A673 (cell line): Measurements from ENCODE around the gene AMOTL1.

Source experiments
- EZH2 ChIP-seq: fragments of 200-600 bp; sonication (generic); IDR thresholded peaks from 2 replicates; pipeline ENCODE4 v1.6.1; 2017; ENCODE audit warnings: borderline replicate concordance, low read depth, mild to moderate bottlenecking, mixed read lengths, antibody characterized with exemption, low read length; ENCODE audit not compliant: poor library complexity, severe bottlenecking
- TF ChIP-seq, protein P1 (sequence below): fragments of 300-800, 200-600 bp; sonication (generic); conservative IDR thresholded peaks from 2 replicates; pipeline ENCODE4 v1.5.1; 2017; ENCODE audit warnings: low read depth, mild to moderate bottlenecking, antibody characterized with exemption, low read length, moderate library complexity, mixed read lengths

DNA sequence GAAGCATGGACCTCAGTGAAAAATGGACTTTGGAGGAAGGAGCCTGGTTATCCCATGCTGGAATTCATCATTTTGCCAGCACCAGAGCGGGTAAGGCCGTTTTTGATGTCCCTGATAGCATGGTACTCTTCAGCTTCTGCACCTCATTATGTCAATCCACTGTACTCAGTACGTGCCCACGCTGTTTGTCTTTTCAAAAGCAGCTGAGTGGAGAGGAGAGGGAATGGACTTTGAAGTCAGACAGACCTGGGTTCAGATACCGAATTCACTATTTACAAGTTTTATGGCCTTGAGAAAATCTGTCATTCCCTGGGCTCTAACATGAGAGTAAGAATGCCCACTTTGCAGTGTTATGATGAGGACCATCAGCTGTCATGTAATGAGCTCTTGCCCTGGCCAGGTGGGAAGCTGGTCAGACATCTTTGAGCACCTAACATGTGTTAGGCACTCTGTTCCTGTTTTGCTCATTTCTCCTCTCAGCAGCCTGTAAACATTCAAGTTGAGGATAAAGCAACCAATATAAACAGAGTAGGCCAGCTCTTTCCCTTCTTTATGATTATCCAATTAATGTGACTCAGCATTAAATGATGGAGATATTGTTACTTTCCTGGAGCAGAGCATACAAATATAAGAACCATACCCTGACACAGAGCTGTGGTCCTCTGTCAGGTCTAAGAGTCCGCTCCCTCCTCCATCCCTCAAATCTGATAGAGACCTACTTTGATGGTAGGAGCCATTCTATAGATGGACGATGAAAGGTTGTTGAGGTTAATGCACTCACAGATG lies 39.0 kb upstream of the AMOTL1 start:
- TF ChIP-seq, protein P1, sequence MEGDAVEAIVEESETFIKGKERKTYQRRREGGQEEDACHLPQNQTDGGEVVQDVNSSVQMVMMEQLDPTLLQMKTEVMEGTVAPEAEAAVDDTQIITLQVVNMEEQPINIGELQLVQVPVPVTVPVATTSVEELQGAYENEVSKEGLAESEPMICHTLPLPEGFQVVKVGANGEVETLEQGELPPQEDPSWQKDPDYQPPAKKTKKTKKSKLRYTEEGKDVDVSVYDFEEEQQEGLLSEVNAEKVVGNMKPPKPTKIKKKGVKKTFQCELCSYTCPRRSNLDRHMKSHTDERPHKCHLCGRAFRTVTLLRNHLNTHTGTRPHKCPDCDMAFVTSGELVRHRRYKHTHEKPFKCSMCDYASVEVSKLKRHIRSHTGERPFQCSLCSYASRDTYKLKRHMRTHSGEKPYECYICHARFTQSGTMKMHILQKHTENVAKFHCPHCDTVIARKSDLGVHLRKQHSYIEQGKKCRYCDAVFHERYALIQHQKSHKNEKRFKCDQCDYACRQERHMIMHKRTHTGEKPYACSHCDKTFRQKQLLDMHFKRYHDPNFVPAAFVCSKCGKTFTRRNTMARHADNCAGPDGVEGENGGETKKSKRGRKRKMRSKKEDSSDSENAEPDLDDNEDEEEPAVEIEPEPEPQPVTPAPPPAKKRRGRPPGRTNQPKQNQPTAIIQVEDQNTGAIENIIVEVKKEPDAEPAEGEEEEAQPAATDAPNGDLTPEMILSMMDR: no peak
- no peak for TF ChIP-seq EZH2
